Measurements from ENCODE around the gene SKP1.

SKP1 gene

GRCh38 chr5:134099939-134100282 is 76.8 kb downstream of the SKP1 start:
- TF ChIP-seq CTCF (IDR thresholded peaks at IDR 0.05; ENCODE audit: control extremely low read depth, extremely low read depth, low read depth, missing control alignments), result no peak
- DNase-seq (ENCODE audit: extremely low spot score), result no peak
- POLR2A ChIA-PET, result interaction anchor here (0.6 to 1.6 kb wide), 9 partner anchors 12 to 76 kb away, joined by 3 to 9 read pairs (median 4); partner anchors contain the start of genes SKP1 and TCF7
- CTCF ChIA-PET, result interaction anchor here (0.7 to 5.7 kb wide), 10 partner anchors 9 to 124 kb away, joined by 3 to 38 read pairs (median 7); no protein-coding TSS in a partner anchor

- DNase-seq (ENCODE audit: extremely low spot score), result peak; percentile 56
- ChIA-PET POLR2A (interaction anchor here (1.4 to 1.6 kb wide), 3 partner anchors 12 to 77 kb away, joined by 4 to 9 read pairs (median 4); partner anchors contain the start of gene SKP1), CTCF (interaction anchor here (0.7 to 5.7 kb wide), 6 partner anchors 9 to 120 kb away, joined by 3 to 38 read pairs (median 18); no protein-coding TSS in a partner anchor)
- TF ChIP-seq CTCF (IDR thresholded peaks at IDR 0.05; ENCODE audit: control extremely low read depth, extremely low read depth, low read depth, missing control alignments), result peak; percentile 23
Measured at GRCh38 chr5:134099288-134099872, 77.4 kb downstream of the SKP1 start.
